Measurements from ENCODE around the gene CFAP20DC. TPM values are rescaled to one million over a fixed set of nuclear protein-coding genes. Genes with fewer than 3 reads are reported as not detected.

Gene CFAP20DC
- total RNA-seq, 1 experiment from 2014 or later, result 3.3 TPM

GRCh38 chr3:58801541-58801940 lies 248.3 kb downstream of the CFAP20DC start:
- no peak for DNase-seq (ENCODE audit: low read depth)

- DNase-seq (ENCODE audit: low read depth), result no peak
Measured at GRCh38 chr3:58800940-58801339, 248.9 kb downstream of the CFAP20DC start.

GRCh38 chr3:58800032-58800431 lies 249.8 kb downstream of the CFAP20DC start:
- no peak for DNase-seq (ENCODE audit: low read depth)

- DNase-seq (ENCODE audit: low read depth), result no peak
Measured at GRCh38 chr3:58799271-58799670, 250.6 kb downstream of the CFAP20DC start.

GRCh38 chr3:58798312-58798711 lies 251.5 kb downstream of the CFAP20DC start:
- no peak for DNase-seq (ENCODE audit: low read depth)

- DNase-seq (ENCODE audit: low read depth), result no peak
Measured at GRCh38 chr3:58794750-58795149, 255.1 kb downstream of the CFAP20DC start.

GRCh38 chr3:58793938-58794337 lies 255.9 kb downstream of the CFAP20DC start:
- no peak for DNase-seq (ENCODE audit: low read depth)

- no peak for DNase-seq (ENCODE audit: low read depth)
Measured at GRCh38 chr3:58792921-58793451, 256.8 kb downstream of the CFAP20DC start.

- DNase-seq (ENCODE audit: low read depth), result no peak
Measured at GRCh38 chr3:58789385-58789784, 260.4 kb downstream of the CFAP20DC start.

GRCh38 chr3:58784888-58785287 lies 264.9 kb downstream of the CFAP20DC start:
- DNase-seq (ENCODE audit: low read depth), result no peak

- DNase-seq (ENCODE audit: low read depth), result no peak
Measured at GRCh38 chr3:58784425-58784824, 265.4 kb downstream of the CFAP20DC start.

- no peak for DNase-seq (ENCODE audit: low read depth)
Measured at GRCh38 chr3:58783845-58784244, 266.0 kb downstream of the CFAP20DC start.

GRCh38 chr3:58779934-58780333 lies 269.9 kb downstream of the CFAP20DC start:
- no peak for DNase-seq (ENCODE audit: low read depth)

- DNase-seq (ENCODE audit: low read depth), result no peak
Measured at GRCh38 chr3:58776231-58776630, 273.6 kb downstream of the CFAP20DC start.

GRCh38 chr3:58772462-58772861 lies 277.4 kb downstream of the CFAP20DC start:
- no peak for DNase-seq (ENCODE audit: low read depth)

- no peak for DNase-seq (ENCODE audit: low read depth)
Measured at GRCh38 chr3:58769065-58769464, 280.8 kb downstream of the CFAP20DC start.

GRCh38 chr3:58766587-58767282 lies 283.1 kb downstream of the CFAP20DC start:
- DNase-seq (ENCODE audit: low read depth), result no peak

- no peak for DNase-seq (ENCODE audit: low read depth)
Measured at GRCh38 chr3:58755150-58755549, 294.7 kb downstream of the CFAP20DC start.

- no peak for DNase-seq (ENCODE audit: low read depth)
Measured at GRCh38 chr3:58754074-58754473, 295.8 kb downstream of the CFAP20DC start.

GRCh38 chr3:58751882-58752567 lies 297.8 kb downstream of the CFAP20DC start:
- DNase-seq (ENCODE audit: low read depth), result no peak

GRCh38 chr3:58751235-58751634 lies 298.6 kb downstream of the CFAP20DC start:
- DNase-seq (ENCODE audit: low read depth), result no peak

GRCh38 chr3:58749948-58750347 lies 299.9 kb downstream of the CFAP20DC start:
- DNase-seq (ENCODE audit: low read depth), result no peak

GRCh38 chr3:58748024-58748423 lies 301.8 kb downstream of the CFAP20DC start:
- DNase-seq (ENCODE audit: low read depth), result no peak

Measured in Daoy (cell line).